ENCODE results near the gene BICDL1.

DNA sequence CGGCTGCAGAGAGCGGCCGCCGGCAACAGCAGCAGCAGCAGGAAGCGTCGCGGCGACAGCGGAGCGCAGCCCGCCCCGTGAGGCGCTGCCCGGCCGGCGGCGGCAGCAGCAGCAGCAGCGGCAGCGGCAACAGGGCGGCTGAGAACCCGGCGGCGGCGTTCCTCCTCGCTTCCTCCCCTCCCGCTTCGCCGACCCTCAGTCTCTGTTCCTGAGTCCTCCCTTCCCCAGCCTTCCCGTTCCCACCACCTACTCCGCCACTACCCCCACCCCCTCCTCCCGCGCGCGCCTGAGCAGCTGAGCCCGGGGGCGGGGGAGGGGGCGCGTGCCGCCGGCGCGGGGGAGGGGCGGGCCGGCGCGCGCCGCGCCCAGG lies 310 bp downstream of the BICDL1 start:
- TF ChIP-seq, protein P1, sequence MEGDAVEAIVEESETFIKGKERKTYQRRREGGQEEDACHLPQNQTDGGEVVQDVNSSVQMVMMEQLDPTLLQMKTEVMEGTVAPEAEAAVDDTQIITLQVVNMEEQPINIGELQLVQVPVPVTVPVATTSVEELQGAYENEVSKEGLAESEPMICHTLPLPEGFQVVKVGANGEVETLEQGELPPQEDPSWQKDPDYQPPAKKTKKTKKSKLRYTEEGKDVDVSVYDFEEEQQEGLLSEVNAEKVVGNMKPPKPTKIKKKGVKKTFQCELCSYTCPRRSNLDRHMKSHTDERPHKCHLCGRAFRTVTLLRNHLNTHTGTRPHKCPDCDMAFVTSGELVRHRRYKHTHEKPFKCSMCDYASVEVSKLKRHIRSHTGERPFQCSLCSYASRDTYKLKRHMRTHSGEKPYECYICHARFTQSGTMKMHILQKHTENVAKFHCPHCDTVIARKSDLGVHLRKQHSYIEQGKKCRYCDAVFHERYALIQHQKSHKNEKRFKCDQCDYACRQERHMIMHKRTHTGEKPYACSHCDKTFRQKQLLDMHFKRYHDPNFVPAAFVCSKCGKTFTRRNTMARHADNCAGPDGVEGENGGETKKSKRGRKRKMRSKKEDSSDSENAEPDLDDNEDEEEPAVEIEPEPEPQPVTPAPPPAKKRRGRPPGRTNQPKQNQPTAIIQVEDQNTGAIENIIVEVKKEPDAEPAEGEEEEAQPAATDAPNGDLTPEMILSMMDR (IDR thresholded peaks at IDR 0.05) = no peak
- TF ChIP-seq POLR2A (IDR thresholded peaks at IDR 0.05) = no peak
